Trophoblast cell (in vitro differentiated cells and primary cell): ENCODE measurements around the gene VASP.
A peak's percentile ranks its signal among the peaks of the same experiment; 100 is the strongest.

Source experiments
- DNase-seq, 2 donors: peaks; one replicate each; pipeline ENCODE4 v3.0.0-alpha.2; 2016
- H2AFZ ChIP-seq: 2 replicates; pipeline ENCODE4 v1.6.1; 2013; ENCODE audit warnings: low read length, moderate library complexity, mild to moderate bottlenecking; ENCODE audit not compliant: insufficient read depth, poor library complexity
- H2AK5ac ChIP-seq: 2 replicates; pipeline ENCODE4 v1.6.1; 2013; ENCODE audit warnings: mild to moderate bottlenecking, low read length
- H2BK120ac ChIP-seq: 2 replicates; pipeline ENCODE4 v1.6.1; 2013; ENCODE audit warnings: low read length, mild to moderate bottlenecking, moderate library complexity; ENCODE audit not compliant: insufficient read depth, poor library complexity
- H2BK12ac ChIP-seq: 2 replicates; pipeline ENCODE4 v1.6.1; 2013; ENCODE audit warnings: mild to moderate bottlenecking, low read length, moderate library complexity
- H2BK5ac ChIP-seq: 2 replicates; pipeline ENCODE4 v1.6.1; 2013; ENCODE audit warnings: low read length, low read depth, moderate library complexity, mild to moderate bottlenecking; ENCODE audit not compliant: poor library complexity
- H3K14ac ChIP-seq: 2 replicates; pipeline ENCODE4 v1.6.1; 2013; ENCODE audit warnings: mild to moderate bottlenecking, low read length
- H3K18ac ChIP-seq: 2 replicates; pipeline ENCODE4 v1.6.1; 2013; ENCODE audit warnings: mild to moderate bottlenecking, low read length
- H3K23ac ChIP-seq: 2 replicates; pipeline ENCODE4 v1.6.1; 2013; ENCODE audit warnings: low read length
- H3K27ac ChIP-seq: 2 replicates; pipeline ENCODE4 v1.5.1; 2013; ENCODE audit warnings: low read depth, mild to moderate bottlenecking, inconsistent platforms, low read length, moderate library complexity
- H3K27me3 ChIP-seq: 2 replicates; pipeline ENCODE4 v1.6.1; 2013; ENCODE audit warnings: inconsistent platforms, mild to moderate bottlenecking, low read length, moderate library complexity; ENCODE audit not compliant: insufficient read depth
- H3K36me3 ChIP-seq, 2 experiments: 1 replicate in 1 of 2; 2 replicates in 1 of 2; pipeline ENCODE4 v1.6.1; 2013; ENCODE audit warnings: low read length in 2 of 2, mild to moderate bottlenecking in 2 of 2, moderate library complexity in 1 of 2; ENCODE audit not compliant: insufficient read depth in 2 of 2, control insufficient read depth in 1 of 2
- H3K4ac ChIP-seq: 2 replicates; pipeline ENCODE4 v1.6.1; 2013; ENCODE audit warnings: low read depth, mild to moderate bottlenecking, low read length, moderate library complexity
- H3K4me1 ChIP-seq, 2 experiments: 1 replicate in 1 of 2; 2 replicates in 1 of 2; pipeline ENCODE4 v1.6.1; 2013; ENCODE audit warnings: low read length in 2 of 2, mild to moderate bottlenecking in 2 of 2, moderate library complexity in 1 of 2; ENCODE audit not compliant: insufficient read depth in 2 of 2, control insufficient read depth in 1 of 2
- H3K4me2 ChIP-seq: 2 replicates; pipeline ENCODE4 v1.6.1; 2013; ENCODE audit warnings: inconsistent platforms, mild to moderate bottlenecking, low read length, moderate library complexity
- H3K4me3 ChIP-seq: 2 replicates; pipeline ENCODE4 v1.5.1; 2013; ENCODE audit warnings: mild to moderate bottlenecking, low read depth, low read length, inconsistent platforms
- H3K79me1 ChIP-seq: one replicate; pipeline ENCODE4 v1.6.1; 2013; ENCODE audit warnings: low read length
- H3K79me2 ChIP-seq: 2 replicates; pipeline ENCODE4 v1.6.1; 2013; ENCODE audit warnings: low read length, mild to moderate bottlenecking; ENCODE audit not compliant: control insufficient read depth, insufficient read depth, poor library complexity
- H3K9ac ChIP-seq: 2 replicates; pipeline ENCODE4 v1.6.1; 2013; ENCODE audit warnings: mild to moderate bottlenecking, low read length
- H3K9me3 ChIP-seq: 2 replicates; pipeline ENCODE4 v1.6.1; 2013; ENCODE audit warnings: low read depth, mild to moderate bottlenecking, control low read depth, inconsistent platforms, low read length; ENCODE audit not compliant: insufficient read depth
- H4K12ac ChIP-seq: 2 replicates; pipeline ENCODE4 v1.6.1; 2013; ENCODE audit warnings: low read depth, mild to moderate bottlenecking, low read length, moderate library complexity
- H4K8ac ChIP-seq: 2 replicates; pipeline ENCODE4 v1.6.1; 2013; ENCODE audit warnings: low read depth, mild to moderate bottlenecking, low read length, moderate library complexity
- H4K91ac ChIP-seq: one replicate; pipeline ENCODE4 v1.6.1; 2013; ENCODE audit warnings: low read depth, mild to moderate bottlenecking, low read length, moderate library complexity
- WGBS: extraction: QIAGEN DNeasy Blood & Tissue Kit; methylation state at CpG from one replicate; pipeline ENCODE4 v1.1.7; 2013; ENCODE audit warnings: missing lambda C conversion rate; ENCODE audit not compliant: insufficient read length, insufficient coverage; ENCODE audit errors: extremely low coverage; 5-methylcytosine and 5-hydroxymethylcytosine counted together

VASP gene

GRCh38 chr19:45472563-45473366, 34.5 kb upstream of the VASP start:
- Histone ChIP-seq H4K12ac (no peak overlapping the region), H3K79me2 (peaks cover 2% of the 10 kb centered on the region), H4K91ac (no peak overlapping the region), H3K14ac (no peak overlapping the region), H3K9ac (no peak overlapping the region), H4K8ac (no peak overlapping the region), H2AK5ac (no peak overlapping the region), H3K23ac (no peak overlapping the region), H2BK120ac (no peak overlapping the region), H2AFZ (no peak overlapping the region), H3K4me3 (no peak overlapping the region), H3K27me3 (no peaks in the 10 kb centered on the region), H2BK12ac (no peak overlapping the region), H3K27ac (no peak overlapping the region), H2BK5ac (no peak overlapping the region), H3K9me3 (peaks cover 4% of the 10 kb centered on the region), H3K36me3 (peaks cover 14 to 21% of the 10 kb centered on the region in 2 experiments), H3K4me2 (peak overlapping the region; percentile 13), H3K79me1 (peaks cover 5% of the 10 kb centered on the region), H3K4me1 (peaks cover 5 to 8% of the 10 kb centered on the region in 2 experiments), H3K4ac (no peak overlapping the region), H3K18ac (no peak overlapping the region)
- peak; percentile 81 to 82 for DNase-seq
- no CpG with 5 or more reads among the region's 44 CpGs for WGBS

- peaks cover 4% of the 10 kb centered on the region for H3K9me3 ChIP-seq
- no peak overlapping the region for H3K4ac ChIP-seq
- no peak overlapping the region for H2AFZ ChIP-seq
- no peak overlapping the region for H2BK12ac ChIP-seq
- H3K79me1 ChIP-seq = peaks cover 5% of the 10 kb centered on the region
- H3K23ac ChIP-seq = no peak overlapping the region
- DNase-seq = peak; percentile 73 to 84
- H3K18ac ChIP-seq = no peak overlapping the region
- H3K9ac ChIP-seq = no peak overlapping the region
- H3K79me2 ChIP-seq = peaks cover 2% of the 10 kb centered on the region
- no peak overlapping the region for H3K4me3 ChIP-seq
- no peaks in the 10 kb centered on the region for H3K27me3 ChIP-seq
- H2AK5ac ChIP-seq = no peak overlapping the region
- no peak overlapping the region for H4K12ac ChIP-seq
- H3K14ac ChIP-seq = no peak overlapping the region
- H3K4me2 ChIP-seq = no peak overlapping the region
- no peak overlapping the region for H4K8ac ChIP-seq
- H4K91ac ChIP-seq = no peak overlapping the region
- no peak overlapping the region for H2BK5ac ChIP-seq
- H3K27ac ChIP-seq = no peak overlapping the region
- H3K4me1 ChIP-seq = peaks cover 5 to 9% of the 10 kb centered on the region in 2 experiments
- no CpG with 5 or more reads among the region's 5 CpGs for WGBS
- H3K36me3 ChIP-seq = peaks cover 14 to 21% of the 10 kb centered on the region in 2 experiments
- no peak overlapping the region for H2BK120ac ChIP-seq
Measured at GRCh38 chr19:45473367-45473681, 34.0 kb upstream of the VASP start.

- Histone ChIP-seq H3K9me3 (peaks cover 4% of the 10 kb centered on the region), H4K8ac (no peak overlapping the region), H4K12ac (no peak overlapping the region), H3K36me3 (peaks cover 14 to 21% of the 10 kb centered on the region in 2 experiments), H3K4me2 (no peak overlapping the region), H3K9ac (no peak overlapping the region), H2BK12ac (no peak overlapping the region), H3K79me2 (peaks cover under 1% of the 10 kb centered on the region), H2AK5ac (no peak overlapping the region), H3K18ac (no peak overlapping the region), H2BK120ac (no peak overlapping the region), H3K27ac (no peak overlapping the region), H3K23ac (no peak overlapping the region), H3K4me3 (no peak overlapping the region), H2BK5ac (no peak overlapping the region), H3K4me1 (peaks cover 5 to 8% of the 10 kb centered on the region in 2 experiments), H4K91ac (no peak overlapping the region), H2AFZ (no peak overlapping the region), H3K27me3 (no peaks in the 10 kb centered on the region), H3K14ac (no peak overlapping the region), H3K4ac (no peak overlapping the region), H3K79me1 (peaks cover 8% of the 10 kb centered on the region)
- no CpG with 5 or more reads among the region's 27 CpGs for WGBS
- peak; percentile 85 to 86 for DNase-seq
Measured at GRCh38 chr19:45473682-45474605, 33.3 kb upstream of the VASP start.

- Histone ChIP-seq H4K12ac (no peak overlapping the region), H3K9me3 (peaks cover 4% of the 10 kb centered on the region), H4K91ac (no peak overlapping the region), H3K27ac (no peak overlapping the region), H2BK12ac (no peak overlapping the region), H3K79me1 (peaks cover 4% of the 10 kb centered on the region), H4K8ac (no peak overlapping the region), H3K4me2 (no peak overlapping the region), H3K4ac (no peak overlapping the region), H2AFZ (no peak overlapping the region), H3K4me3 (no peak overlapping the region), H3K23ac (no peak overlapping the region), H2BK120ac (no peak overlapping the region), H3K79me2 (no peaks in the 10 kb centered on the region), H3K36me3 (peaks cover 14 to 21% of the 10 kb centered on the region in 2 experiments), H2BK5ac (no peak overlapping the region), H3K18ac (no peak overlapping the region), H3K27me3 (no peaks in the 10 kb centered on the region), H3K14ac (no peak overlapping the region), H2AK5ac (no peak overlapping the region), H3K9ac (no peak overlapping the region), H3K4me1 (peaks cover 4 to 6% of the 10 kb centered on the region in 2 experiments)
- WGBS = 100% methylated on average over 3 of the region's 28 CpGs
- DNase-seq = peak; percentile 87 to 94
Measured at GRCh38 chr19:45474606-45475521, 32.4 kb upstream of the VASP start.
